ENCODE measurements around the gene DTX4.

The DTX4 gene

GRCh38 chr11:59214141-59214893 lies 42.4 kb downstream of the DTX4 start:
- peak; percentile 33 for FAIRE-seq
- no peak for DNase-seq (ENCODE audit: insufficient read length, low spot score)
- TF ChIP-seq TAF1 (IDR thresholded peaks at IDR 0.05; ENCODE audit: low read depth, low read length) (no peak), POLR2A (IDR thresholded peaks at IDR 0.05; ENCODE audit: low read depth, low read length) (no peak), POU2F2 (IDR thresholded peaks at IDR 0.05; ENCODE audit: low read depth, low read length) (no peak), SPI1 (IDR thresholded peaks at IDR 0.05; ENCODE audit: low read depth, low read length) (no peak), PAX5 (IDR thresholded peaks at IDR 0.05; ENCODE audit: insufficient read depth, low read length, severe bottlenecking) (no peak), POLR2AphosphoS5 (IDR thresholded peaks at IDR 0.05; ENCODE audit: low read depth, low read length) (no peak)

- DNase-seq (ENCODE audit: insufficient read length, low spot score) (no peak), FAIRE-seq (peak; percentile 98)
- TF ChIP-seq POLR2A (IDR thresholded peaks at IDR 0.05; ENCODE audit: low read depth, low read length) (peak; percentile 36; the same call in 1 of the 2 replicates), POLR2AphosphoS5 (IDR thresholded peaks at IDR 0.05; ENCODE audit: low read depth, low read length) (no peak), POU2F2 (IDR thresholded peaks at IDR 0.05; ENCODE audit: low read depth, low read length) (peak; percentile 96), SPI1 (IDR thresholded peaks at IDR 0.05; ENCODE audit: low read depth, low read length) (peak; percentile 93), PAX5 (IDR thresholded peaks at IDR 0.05; ENCODE audit: insufficient read depth, low read length, severe bottlenecking) (peak; percentile 79), TAF1 (IDR thresholded peaks at IDR 0.05; ENCODE audit: low read depth, low read length) (no peak; the same call in 1 of the 2 replicates)
Measured at GRCh38 chr11:59216641-59217564, 45.0 kb downstream of the DTX4 start.

DNA sequence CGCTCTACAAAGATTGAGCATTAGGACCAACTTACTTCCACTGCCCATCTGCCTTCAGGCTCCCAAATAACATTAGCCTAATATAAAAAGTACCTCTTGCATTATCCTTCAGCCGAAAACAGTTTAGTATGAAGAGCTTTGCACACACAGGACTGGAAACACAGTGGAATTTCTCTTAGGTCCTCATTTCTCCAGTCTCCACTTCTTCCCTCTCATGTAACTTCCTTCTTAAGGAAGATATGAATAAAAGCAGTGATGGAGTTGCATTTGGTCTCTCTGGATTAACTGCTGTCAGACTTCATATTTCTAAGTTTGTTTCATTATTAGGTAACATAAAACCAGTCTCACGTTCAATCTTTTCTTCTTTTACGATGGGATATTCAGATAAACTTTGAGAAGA lies 46.4 kb downstream of the DTX4 start:
- FAIRE-seq, result no peak
- no peak for TF ChIP-seq SPI1 (IDR thresholded peaks at IDR 0.05; ENCODE audit: low read depth, low read length)
- no peak for TF ChIP-seq TAF1 (IDR thresholded peaks at IDR 0.05; ENCODE audit: low read depth, low read length)
- no peak for TF ChIP-seq PAX5 (IDR thresholded peaks at IDR 0.05; ENCODE audit: insufficient read depth, low read length, severe bottlenecking)
- TF ChIP-seq POLR2A (IDR thresholded peaks at IDR 0.05; ENCODE audit: low read depth, low read length), result no peak
- no peak for TF ChIP-seq POU2F2 (IDR thresholded peaks at IDR 0.05; ENCODE audit: low read depth, low read length)
- no peak for TF ChIP-seq POLR2AphosphoS5 (IDR thresholded peaks at IDR 0.05; ENCODE audit: low read depth, low read length)
- DNase-seq (ENCODE audit: insufficient read length, low spot score), result no peak

GRCh38 chr11:59218893-59219292 lies 47.0 kb downstream of the DTX4 start:
- DNase-seq (ENCODE audit: insufficient read length, low spot score), result no peak
- no peak for TF ChIP-seq POLR2AphosphoS5 (IDR thresholded peaks at IDR 0.05; ENCODE audit: low read depth, low read length)
- TF ChIP-seq PAX5 (IDR thresholded peaks at IDR 0.05; ENCODE audit: insufficient read depth, low read length, severe bottlenecking), result no peak
- no peak for TF ChIP-seq SPI1 (IDR thresholded peaks at IDR 0.05; ENCODE audit: low read depth, low read length)
- no peak for TF ChIP-seq POLR2A (IDR thresholded peaks at IDR 0.05; ENCODE audit: low read depth, low read length)
- no peak for TF ChIP-seq TAF1 (IDR thresholded peaks at IDR 0.05; ENCODE audit: low read depth, low read length)
- no peak for TF ChIP-seq POU2F2 (IDR thresholded peaks at IDR 0.05; ENCODE audit: low read depth, low read length)
- peak; percentile 84 for FAIRE-seq

- no peak for DNase-seq (ENCODE audit: insufficient read length, low spot score)
- peak; percentile 81 for FAIRE-seq
- TF ChIP-seq POU2F2 (IDR thresholded peaks at IDR 0.05; ENCODE audit: low read depth, low read length) (no peak), SPI1 (IDR thresholded peaks at IDR 0.05; ENCODE audit: low read depth, low read length) (no peak), TAF1 (IDR thresholded peaks at IDR 0.05; ENCODE audit: low read depth, low read length) (no peak), POLR2AphosphoS5 (IDR thresholded peaks at IDR 0.05; ENCODE audit: low read depth, low read length) (no peak), POLR2A (IDR thresholded peaks at IDR 0.05; ENCODE audit: low read depth, low read length) (no peak), PAX5 (IDR thresholded peaks at IDR 0.05; ENCODE audit: insufficient read depth, low read length, severe bottlenecking) (no peak)
Measured at GRCh38 chr11:59219836-59220235, 47.9 kb downstream of the DTX4 start.

DNA sequence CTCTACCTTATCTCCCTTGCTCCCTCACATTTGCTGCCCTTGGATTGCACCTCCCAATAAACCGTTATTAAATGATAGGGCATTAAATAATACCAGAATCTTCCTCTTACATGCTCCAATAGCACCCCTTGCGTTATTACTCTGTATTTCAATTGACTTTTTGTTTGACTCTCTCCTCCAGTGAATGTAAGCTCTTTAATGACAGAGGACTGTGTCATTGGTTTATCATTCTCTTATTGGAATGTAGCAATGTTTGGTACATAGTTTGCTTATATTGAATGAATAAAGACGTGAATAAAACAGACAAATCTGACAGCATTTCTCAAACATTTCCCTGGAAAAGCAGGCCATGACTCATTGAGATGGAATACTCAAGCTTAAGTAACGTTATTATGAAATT lies 49.5 kb downstream of the DTX4 start:
- FAIRE-seq (no peak), DNase-seq (ENCODE audit: insufficient read length, low spot score) (no peak)
- no peak for TF ChIP-seq TAF1 (IDR thresholded peaks at IDR 0.05; ENCODE audit: low read depth, low read length)
- TF ChIP-seq PAX5 (IDR thresholded peaks at IDR 0.05; ENCODE audit: insufficient read depth, low read length, severe bottlenecking), result no peak
- TF ChIP-seq POU2F2 (IDR thresholded peaks at IDR 0.05; ENCODE audit: low read depth, low read length), result no peak
- TF ChIP-seq POLR2AphosphoS5 (IDR thresholded peaks at IDR 0.05; ENCODE audit: low read depth, low read length), result no peak
- no peak for TF ChIP-seq POLR2A (IDR thresholded peaks at IDR 0.05; ENCODE audit: low read depth, low read length)
- TF ChIP-seq SPI1 (IDR thresholded peaks at IDR 0.05; ENCODE audit: low read depth, low read length), result no peak

DNA sequence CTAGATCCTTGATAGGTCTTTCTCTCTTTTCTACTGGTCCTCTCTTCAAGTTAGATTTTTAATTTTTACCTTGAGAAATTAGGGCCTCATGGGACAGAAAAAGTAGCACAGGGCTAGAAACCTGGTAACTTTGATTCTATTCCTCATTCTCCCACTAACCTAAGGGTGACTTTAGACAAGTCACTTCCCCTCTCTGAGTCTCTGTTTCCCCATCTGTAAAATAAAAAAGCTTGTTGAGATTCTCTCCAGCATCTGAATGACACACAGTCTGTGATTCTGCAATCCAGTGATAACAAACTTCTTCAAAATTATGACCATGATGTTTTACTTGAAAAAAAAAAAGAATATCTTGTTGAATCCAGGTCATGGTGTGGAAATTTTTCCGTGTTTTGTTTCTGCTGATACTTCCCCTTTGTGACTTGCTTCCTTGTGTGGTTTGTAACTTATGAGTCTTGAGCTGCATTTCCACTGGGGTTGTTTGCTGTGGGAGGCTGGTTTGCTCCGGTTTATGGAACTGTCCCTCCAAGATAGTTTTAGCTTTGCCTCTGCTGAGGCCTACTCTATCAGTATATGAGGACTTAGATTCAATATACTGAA lies 50.6 kb downstream of the DTX4 start:
- FAIRE-seq (peak; percentile 64), DNase-seq (ENCODE audit: insufficient read length, low spot score) (no peak)
- TF ChIP-seq POU2F2 (IDR thresholded peaks at IDR 0.05; ENCODE audit: low read depth, low read length) (no peak), TAF1 (IDR thresholded peaks at IDR 0.05; ENCODE audit: low read depth, low read length) (no peak), SPI1 (IDR thresholded peaks at IDR 0.05; ENCODE audit: low read depth, low read length) (peak; percentile 33; the same call in 1 of the 2 replicates), POLR2AphosphoS5 (IDR thresholded peaks at IDR 0.05; ENCODE audit: low read depth, low read length) (no peak), POLR2A (IDR thresholded peaks at IDR 0.05; ENCODE audit: low read depth, low read length) (no peak)

GRCh38 chr11:59223177-59223576 lies 51.2 kb downstream of the DTX4 start:
- TF ChIP-seq POLR2A (IDR thresholded peaks at IDR 0.05; ENCODE audit: low read depth, low read length), result no peak
- no peak for TF ChIP-seq SPI1 (IDR thresholded peaks at IDR 0.05; ENCODE audit: low read depth, low read length)
- TF ChIP-seq TAF1 (IDR thresholded peaks at IDR 0.05; ENCODE audit: low read depth, low read length), result no peak
- no peak for TF ChIP-seq POU2F2 (IDR thresholded peaks at IDR 0.05; ENCODE audit: low read depth, low read length)
- no peak for TF ChIP-seq POLR2AphosphoS5 (IDR thresholded peaks at IDR 0.05; ENCODE audit: low read depth, low read length)
- no peak for TF ChIP-seq PAX5 (IDR thresholded peaks at IDR 0.05; ENCODE audit: insufficient read depth, low read length, severe bottlenecking)
- FAIRE-seq, result no peak
- DNase-seq (ENCODE audit: insufficient read length, low spot score), result no peak

Data from GM12891 (cell line).